CD4-positive, alpha-beta T cell (primary cell): ENCODE results near the gene INSYN2B. TPM values are rescaled to one million over a fixed set of nuclear protein-coding genes. Genes with fewer than 3 reads are reported as not detected.

Source experiments
- ATAC-seq: fragments of 200-7000 bp; cut with Tn5 transposase; one replicate; pipeline ENCODE4 v1.10.0; 2022; ENCODE audit warnings: mild to moderate bottlenecking; ENCODE audit not compliant: poor library complexity
- CTCF ChIA-PET: fragments of 350-600 bp; sonication (Branson Sonifier 250); formaldehyde crosslinking; loops from one replicate; lab custom pipeline; 2021; ENCODE audit warnings: antibody characterized with exemption, inconsistent platforms; lab: Charles Lee
- POLR2A ChIA-PET: fragments of 350-600 bp; sonication (Branson Sonifier 250); formaldehyde crosslinking; loops from one replicate; lab custom pipeline; 2021; ENCODE audit warnings: antibody characterized with exemption, inconsistent platforms; lab: Charles Lee
- DNase-seq, 14 experiments: peaks; one replicate each; pipeline ENCODE4 v3.0.0-alpha.2; 2013 to 2020; ENCODE audit warnings: mixed read lengths in 2 of 14
- H3K27ac ChIP-seq, 2 donors: one replicate each; pipeline versions ENCODE4 v1.5.1 to v1.7.0; 2013; ENCODE audit warnings: low read length in 2 of 2, low read depth in 1 of 2, mild to moderate bottlenecking in 1 of 2
- H3K27me3 ChIP-seq, 2 experiments: 1 replicate in 1 of 2; 2 replicates in 1 of 2; pipeline versions ENCODE4 v1.6.1 to v1.7.0; 2013; ENCODE audit warnings: low read length in 2 of 2, control low read depth in 1 of 2, mild to moderate bottlenecking in 1 of 2, moderate library complexity in 1 of 2; ENCODE audit not compliant: insufficient read depth in 2 of 2, control insufficient read depth in 1 of 2
- H3K36me3 ChIP-seq: one replicate; pipeline ENCODE4 v1.6.1; 2013; ENCODE audit warnings: low read length, control low read depth; ENCODE audit not compliant: insufficient read depth
- H3K4me1 ChIP-seq: one replicate; pipeline ENCODE4 v1.6.1; 2013; ENCODE audit warnings: low read length, control low read depth; ENCODE audit not compliant: insufficient read depth
- H3K4me3 ChIP-seq: one replicate; pipeline ENCODE4 v1.5.1; 2013; ENCODE audit warnings: mild to moderate bottlenecking, low read length, moderate library complexity
- H3K9me3 ChIP-seq, 2 experiments: 1 replicate in 1 of 2; 2 replicates in 1 of 2; pipeline versions ENCODE4 v1.6.1 to v1.7.0; 2013; ENCODE audit warnings: low read length in 2 of 2, mild to moderate bottlenecking in 2 of 2, control low read depth in 1 of 2, moderate library complexity in 1 of 2; ENCODE audit not compliant: control insufficient read depth in 1 of 2, insufficient read depth in 1 of 2
- H3K27ac Mint-ChIP-seq: one replicate; pipeline ENCODE4 v1.8.0; 2020; ENCODE audit warnings: mixed read lengths
- H3K27me3 Mint-ChIP-seq: one replicate; pipeline ENCODE4 v1.8.0; 2021; ENCODE audit warnings: mixed read lengths
- H3K36me3 Mint-ChIP-seq: one replicate; pipeline ENCODE4 v1.8.0; 2021; ENCODE audit warnings: low read depth, mixed read lengths
- H3K4me1 Mint-ChIP-seq: one replicate; pipeline ENCODE4 v1.8.0; 2021; ENCODE audit warnings: low read depth, mixed read lengths
- H3K4me3 Mint-ChIP-seq: one replicate; pipeline ENCODE4 v1.8.0; 2020; ENCODE audit warnings: mild to moderate bottlenecking, mixed read lengths
- H3K9me3 Mint-ChIP-seq: one replicate; pipeline ENCODE4 v1.8.0; 2020; ENCODE audit warnings: mixed read lengths
- CTCF ChIP-seq: fragments of 200-600 bp; IDR thresholded peaks from one replicate; pipeline ENCODE4 v1.8.0; 2022; ENCODE audit warnings: antibody characterized with exemption, mild to moderate bottlenecking
- intact Hi-C, 2 experiments: fragments of 100-400 bp; cut with DNase I in 1 of 2; cut with micrococcal nuclease in 1 of 2; formaldehyde crosslinking; loops; one replicate each; pipeline versions ENCODE4 v1.15.1 to v1.9.0; 2023 to 2025; cut with DNase I, micrococcal nuclease
- total RNA-seq, 174 experiments: library from RNA in 2 of 174; stranded (reverse) in 2 of 174; gene quantifications; one replicate each; pipeline ENCODE4 v1.2.3 and lab custom pipeline; 2021 to 2026

Gene INSYN2B
- total RNA-seq, 2 experiments from 2014 or later: not detected

- H3K27ac ChIP-seq: no peak overlapping the region
- Mint-ChIP-seq H3K4me3 (no peak overlapping the region), H3K36me3 (peaks cover 98% of the 10 kb centered on the region), H3K27me3 (no peaks in the 10 kb centered on the region), H3K9me3 (peaks cover 12% of the 10 kb centered on the region), H3K4me1 (peaks cover 4% of the 10 kb centered on the region), H3K27ac (no peak overlapping the region)
- peaks cover 3 to 17% of the 10 kb centered on the region in 2 experiments for H3K9me3 ChIP-seq
- POLR2A ChIA-PET: no interaction called here
- no peaks in the 10 kb centered on the region for H3K27me3 ChIP-seq
- ATAC-seq: no peak
- intact Hi-C loops: no loop called here
- TF ChIP-seq CTCF: no peak
- CTCF ChIA-PET: no interaction called here
- no peak overlapping the region for H3K4me3 ChIP-seq
- no peak for DNase-seq
- H3K4me1 ChIP-seq: no peaks in the 10 kb centered on the region
- H3K36me3 ChIP-seq: peaks cover 60% of the 10 kb centered on the region
Measured at GRCh38 chr5:169850409-169850808, 129.9 kb downstream of the INSYN2B start.

GRCh38 chr5:169848792-169849191, 131.5 kb downstream of the INSYN2B start:
- H3K27ac ChIP-seq: no peak overlapping the region
- H3K27me3 ChIP-seq: no peaks in the 10 kb centered on the region
- intact Hi-C loops: no loop called here
- H3K9me3 Mint-ChIP-seq: peaks cover 12% of the 10 kb centered on the region
- ChIA-PET CTCF (no interaction called here), POLR2A (no interaction called here)
- no peak overlapping the region for H3K4me3 Mint-ChIP-seq
- peaks cover 69% of the 10 kb centered on the region for H3K36me3 ChIP-seq
- no peaks in the 10 kb centered on the region for H3K4me1 Mint-ChIP-seq
- DNase-seq: no peak
- no peak overlapping the region for H3K27ac Mint-ChIP-seq
- H3K4me1 ChIP-seq: no peaks in the 10 kb centered on the region
- no peak for ATAC-seq
- H3K27me3 Mint-ChIP-seq: no peaks in the 10 kb centered on the region
- peaks cover 98% of the 10 kb centered on the region for H3K36me3 Mint-ChIP-seq
- TF ChIP-seq CTCF: no peak
- H3K4me3 ChIP-seq: no peak overlapping the region
- peaks cover 3 to 17% of the 10 kb centered on the region in 2 experiments for H3K9me3 ChIP-seq

GRCh38 chr5:169848271-169848670, 132.0 kb downstream of the INSYN2B start:
- Mint-ChIP-seq H3K36me3 (peaks cover 98% of the 10 kb centered on the region), H3K9me3 (peaks cover 12% of the 10 kb centered on the region), H3K27ac (no peak overlapping the region), H3K4me3 (no peak overlapping the region), H3K27me3 (no peaks in the 10 kb centered on the region), H3K4me1 (no peaks in the 10 kb centered on the region)
- Histone ChIP-seq H3K4me1 (no peaks in the 10 kb centered on the region), H3K27ac (no peak overlapping the region), H3K36me3 (peaks cover 72% of the 10 kb centered on the region), H3K27me3 (no peaks in the 10 kb centered on the region), H3K9me3 (peaks cover 3 to 17% of the 10 kb centered on the region in 2 experiments), H3K4me3 (no peak overlapping the region)
- no peak for TF ChIP-seq CTCF
- intact Hi-C loops: no loop called here
- ATAC-seq: no peak
- ChIA-PET POLR2A (no interaction called here), CTCF (no interaction called here)
- no peak for DNase-seq
